Natural killer cell (primary cell): ENCODE measurements around the gene IGSF23. TPM values are rescaled to one million over a fixed set of nuclear protein-coding genes. Genes with fewer than 3 reads are reported as not detected.

Experiments used
- ATAC-seq, 3 donors: fragments of 150-1000 bp in 2 of 3; fragments of 200-7000 bp in 1 of 3; cut with Tn5 transposase; 1 replicate in 1 of 3; 2 replicates in 2 of 3; pipeline ENCODE4 v1.10.0; 2021; ENCODE audit warnings: mild to moderate bottlenecking in 2 of 3, moderate library complexity in 2 of 3
- DNase-seq, 2 donors: peaks; one replicate each; pipeline versions ENCODE4 v3.0.0 to v3.0.0-alpha.2; 2013 to 2021; ENCODE audit warnings: mixed read lengths in 1 of 2
- H3K27ac ChIP-seq: one replicate; pipeline ENCODE4 v1.5.1; 2013; ENCODE audit warnings: mild to moderate bottlenecking, low read length
- H3K27me3 ChIP-seq: one replicate; pipeline ENCODE4 v1.6.1; 2013; ENCODE audit warnings: low read length; ENCODE audit not compliant: control insufficient read depth, insufficient read depth
- H3K36me3 ChIP-seq: one replicate; pipeline ENCODE4 v1.6.1; 2013; ENCODE audit warnings: low read length; ENCODE audit not compliant: control insufficient read depth, insufficient read depth
- H3K4me1 ChIP-seq: one replicate; pipeline ENCODE4 v1.6.1; 2013; ENCODE audit warnings: low read length; ENCODE audit not compliant: control insufficient read depth, insufficient read depth
- H3K4me3 ChIP-seq: one replicate; pipeline ENCODE4 v1.5.1; 2013; ENCODE audit warnings: low read length
- H3K9me3 ChIP-seq: one replicate; pipeline ENCODE4 v1.6.1; 2013; ENCODE audit warnings: low read length; ENCODE audit not compliant: control insufficient read depth, insufficient read depth
- H3K27ac Mint-ChIP-seq, 2 donors: one replicate each; pipeline ENCODE4 v1.8.0; 2022; ENCODE audit warnings: mild to moderate bottlenecking in 2 of 2, mixed read lengths in 2 of 2, moderate library complexity in 1 of 2
- H3K27me3 Mint-ChIP-seq, 2 donors: one replicate each; pipeline ENCODE4 v1.8.0; 2022; ENCODE audit warnings: low read depth in 2 of 2, mixed read lengths in 2 of 2
- H3K36me3 Mint-ChIP-seq: one replicate; pipeline ENCODE4 v1.8.0; 2022; ENCODE audit warnings: mixed read lengths
- H3K4me1 Mint-ChIP-seq, 2 donors: one replicate each; pipeline ENCODE4 v1.8.0; 2022; ENCODE audit warnings: mixed read lengths in 2 of 2
- H3K4me3 Mint-ChIP-seq: one replicate; pipeline ENCODE4 v1.8.0; 2022; ENCODE audit warnings: mild to moderate bottlenecking, moderate library complexity, mixed read lengths
- H3K9me3 Mint-ChIP-seq, 2 donors: one replicate each; pipeline ENCODE4 v1.8.0; 2022; ENCODE audit warnings: mixed read lengths in 2 of 2
- CTCF ChIP-seq: fragments of 200-600 bp; IDR thresholded peaks from one replicate; pipeline ENCODE4 v1.8.0; 2022; ENCODE audit warnings: antibody characterized with exemption
- WGBS: methylation state at CpG from one replicate; pipeline ENCODE4 v1.1.7; 2013; ENCODE audit warnings: missing lambda C conversion rate; ENCODE audit not compliant: insufficient coverage; 5-methylcytosine and 5-hydroxymethylcytosine counted together
- intact Hi-C: fragments of 100-400 bp; cut with micrococcal nuclease; formaldehyde crosslinking; loops from one replicate; pipeline ENCODE4 v1.14.2; 2022
- total RNA-seq, 4 donors: library from RNA; stranded (reverse); fragments of 120-200 nt in 1 of 4; gene quantifications; one replicate each; pipeline versions ENCODE4 v1.2.3 to v1.2.4, GENCODE V29; 2013 to 2022

IGSF23 gene
- total RNA-seq, 3 donors from 2014 or later (not counting 1 experiment from before 2014, with no cell fraction given) = not detected

DNA sequence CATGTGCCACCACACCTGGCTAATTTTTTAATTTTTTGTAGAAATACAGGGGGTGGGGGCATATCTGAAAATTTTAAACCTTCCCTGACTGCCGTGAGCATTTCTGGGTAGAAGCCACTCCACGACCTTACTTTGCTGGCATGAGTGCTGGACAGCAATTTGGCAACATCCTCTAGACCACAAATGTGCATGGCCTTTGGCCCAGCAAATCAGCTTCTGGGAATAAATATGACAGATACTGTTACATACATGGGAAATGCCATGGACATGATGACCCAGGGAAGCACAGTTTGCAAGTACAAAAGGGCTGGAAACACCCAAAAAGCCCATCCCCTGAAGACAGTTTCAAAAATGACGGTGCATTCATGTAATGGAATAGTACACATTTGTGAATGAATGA is 27.2 kb downstream of the IGSF23 start:
- Histone ChIP-seq H3K27ac (no peak overlapping the region), H3K27me3 (no peaks in the 10 kb centered on the region), H3K4me3 (no peak overlapping the region), H3K36me3 (no peaks in the 10 kb centered on the region), H3K4me1 (peaks cover 12% of the 10 kb centered on the region), H3K9me3 (no peaks in the 10 kb centered on the region)
- Mint-ChIP-seq H3K36me3 (no peaks in the 10 kb centered on the region), H3K27me3 (peaks cover 6 to 8% of the 10 kb centered on the region in 2 donors), H3K4me1 (peaks cover 0 to 5% of the 10 kb centered on the region in 2 donors), H3K9me3 (no peaks in the 10 kb centered on the region), H3K27ac (no peak overlapping the region), H3K4me3 (no peak overlapping the region)
- DNase-seq = no peak
- ATAC-seq = no peak
- no peak for TF ChIP-seq CTCF
- WGBS = 87% methylated on average over 3 of the region's 3 CpGs
- intact Hi-C loops = no loop called here

DNA sequence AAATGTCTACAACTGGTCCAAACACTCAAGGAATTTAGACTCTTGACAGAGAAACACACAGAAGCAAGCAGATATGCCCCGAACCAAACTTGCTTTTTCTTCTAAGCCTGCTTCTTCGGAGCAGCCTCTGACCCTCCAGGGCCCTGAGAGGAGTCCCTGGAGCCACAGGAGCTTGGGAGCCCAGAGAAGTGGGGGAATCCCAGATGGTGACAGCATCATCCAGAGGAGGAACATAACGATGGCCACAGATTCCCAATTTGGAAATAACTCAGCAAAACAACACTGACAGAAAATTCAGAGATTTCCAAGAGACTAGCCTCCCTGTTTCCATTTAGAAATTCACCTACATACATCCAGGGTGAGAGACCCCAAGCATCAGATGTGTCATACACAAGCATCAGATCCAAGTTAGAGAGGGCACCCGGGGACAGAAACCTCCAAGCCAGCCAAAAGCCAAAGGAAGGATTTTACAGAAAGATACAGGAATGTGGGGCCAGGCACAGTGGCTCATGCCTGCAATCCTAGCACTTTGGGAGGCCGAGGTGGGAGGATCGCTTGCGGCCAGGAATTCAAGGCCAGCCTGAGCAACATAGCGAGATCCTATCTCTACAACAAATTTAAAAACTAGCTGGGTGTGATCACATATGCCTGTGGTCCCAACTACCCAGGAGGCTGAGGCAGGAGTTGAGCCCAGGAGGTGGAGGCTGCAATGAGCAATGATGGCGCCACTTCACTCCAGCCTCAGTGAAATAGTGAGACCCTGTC is 28.3 kb downstream of the IGSF23 start:
- 85% methylated on average over 9 of the region's 9 CpGs for WGBS
- no peaks in the 10 kb centered on the region for H3K9me3 ChIP-seq
- peaks cover 0 to 2% of the 10 kb centered on the region in 2 donors for H3K27me3 Mint-ChIP-seq
- no peak for DNase-seq
- intact Hi-C loops = no loop called here
- H3K27ac ChIP-seq = no peak overlapping the region
- H3K4me1 Mint-ChIP-seq = peaks cover 0 to 5% of the 10 kb centered on the region in 2 donors
- TF ChIP-seq CTCF = no peak
- peaks cover 12% of the 10 kb centered on the region for H3K4me1 ChIP-seq
- H3K9me3 Mint-ChIP-seq = no peaks in the 10 kb centered on the region
- peak overlapping the region; percentile 7 for H3K4me3 Mint-ChIP-seq
- H3K4me3 ChIP-seq = no peak overlapping the region
- H3K36me3 Mint-ChIP-seq = no peaks in the 10 kb centered on the region
- no peaks in the 10 kb centered on the region for H3K36me3 ChIP-seq
- no peak overlapping the region for H3K27ac Mint-ChIP-seq
- H3K27me3 ChIP-seq = no peaks in the 10 kb centered on the region
- ATAC-seq = no peak

GRCh38 chr19:44642377-44642776 is 29.0 kb downstream of the IGSF23 start:
- DNase-seq (no peak), ATAC-seq (no peak)
- TF ChIP-seq CTCF = no peak
- no peaks in the 10 kb centered on the region for H3K36me3 Mint-ChIP-seq
- no peaks in the 10 kb centered on the region for H3K9me3 Mint-ChIP-seq
- H3K9me3 ChIP-seq = no peaks in the 10 kb centered on the region
- H3K27ac Mint-ChIP-seq = no peak overlapping the region
- H3K36me3 ChIP-seq = no peaks in the 10 kb centered on the region
- no peak overlapping the region for H3K27ac ChIP-seq
- intact Hi-C loops = no loop called here
- no peaks in the 10 kb centered on the region for H3K27me3 ChIP-seq
- H3K4me1 Mint-ChIP-seq = peaks cover 0 to 5% of the 10 kb centered on the region in 2 donors
- peaks cover 0 to 2% of the 10 kb centered on the region in 2 donors for H3K27me3 Mint-ChIP-seq
- no CpG with 5 or more reads among the region's 1 CpG for WGBS
- H3K4me1 ChIP-seq = peaks cover 12% of the 10 kb centered on the region
- H3K4me3 ChIP-seq = no peak overlapping the region
- H3K4me3 Mint-ChIP-seq = no peak overlapping the region
